Measurements from ENCODE around the gene OR6B3. TPM values are rescaled to one million over a fixed set of nuclear protein-coding genes. Genes with fewer than 3 reads are reported as not detected.
"Not testable (repeated sequence)": the region's sequence is repeated elsewhere in the genome, so short reads cannot be mapped to it uniquely, and the experiment has no call there.

OR6B3 gene
- total RNA-seq, 1 experiment from 2014 or later, result not detected

DNA sequence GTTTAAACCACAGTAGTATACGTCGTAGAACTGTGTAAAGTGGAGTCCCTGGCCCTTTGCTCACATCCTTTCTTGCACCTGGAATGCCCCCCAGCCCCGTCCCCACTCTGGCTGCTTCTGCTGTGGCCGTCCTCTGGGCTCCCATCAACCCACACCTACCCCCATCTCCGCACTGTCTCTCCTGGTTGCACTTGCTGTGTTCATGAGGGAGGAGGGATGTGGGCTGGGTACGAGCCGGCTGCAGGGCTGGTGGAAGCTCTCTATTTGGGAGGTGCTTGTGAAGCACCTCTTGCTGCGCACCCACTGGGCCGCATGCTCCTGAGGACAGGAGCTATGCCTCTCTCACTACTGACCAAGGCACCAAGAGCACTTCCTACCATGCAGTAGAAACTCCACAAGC lies 5.1 kb downstream of the OR6B3 start:
- H3K27ac Mint-ChIP-seq (ENCODE audit: low read depth, unreplicated experiment), result no peak overlapping the region
- TF ChIP-seq, protein P1, sequence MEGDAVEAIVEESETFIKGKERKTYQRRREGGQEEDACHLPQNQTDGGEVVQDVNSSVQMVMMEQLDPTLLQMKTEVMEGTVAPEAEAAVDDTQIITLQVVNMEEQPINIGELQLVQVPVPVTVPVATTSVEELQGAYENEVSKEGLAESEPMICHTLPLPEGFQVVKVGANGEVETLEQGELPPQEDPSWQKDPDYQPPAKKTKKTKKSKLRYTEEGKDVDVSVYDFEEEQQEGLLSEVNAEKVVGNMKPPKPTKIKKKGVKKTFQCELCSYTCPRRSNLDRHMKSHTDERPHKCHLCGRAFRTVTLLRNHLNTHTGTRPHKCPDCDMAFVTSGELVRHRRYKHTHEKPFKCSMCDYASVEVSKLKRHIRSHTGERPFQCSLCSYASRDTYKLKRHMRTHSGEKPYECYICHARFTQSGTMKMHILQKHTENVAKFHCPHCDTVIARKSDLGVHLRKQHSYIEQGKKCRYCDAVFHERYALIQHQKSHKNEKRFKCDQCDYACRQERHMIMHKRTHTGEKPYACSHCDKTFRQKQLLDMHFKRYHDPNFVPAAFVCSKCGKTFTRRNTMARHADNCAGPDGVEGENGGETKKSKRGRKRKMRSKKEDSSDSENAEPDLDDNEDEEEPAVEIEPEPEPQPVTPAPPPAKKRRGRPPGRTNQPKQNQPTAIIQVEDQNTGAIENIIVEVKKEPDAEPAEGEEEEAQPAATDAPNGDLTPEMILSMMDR (IDR thresholded peaks at IDR 0.05; ENCODE audit: unreplicated experiment), result no peak
- BruUV-seq (replicated peaks), result no TSS peak

DNA sequence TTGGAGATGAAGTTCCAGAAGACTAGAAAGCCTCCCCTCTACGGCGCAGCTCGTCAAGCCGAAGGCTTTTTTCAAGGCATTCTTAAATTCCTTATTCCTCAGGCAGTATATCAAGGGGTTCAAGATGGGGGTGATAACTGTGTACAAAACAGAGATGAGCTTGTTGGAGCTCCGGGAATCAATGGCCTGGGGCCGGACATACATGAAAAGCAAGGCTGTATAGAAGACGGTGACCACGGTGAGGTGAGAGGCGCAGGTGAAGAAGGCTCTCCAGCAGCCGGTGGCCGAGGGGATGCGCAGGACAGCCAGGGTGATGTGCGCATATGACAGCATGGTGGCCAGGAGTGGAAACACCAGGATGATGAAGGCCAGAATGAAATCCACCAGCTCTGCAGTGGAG lies 8.2 kb downstream of the OR6B3 start:
- Mint-ChIP-seq H3K9me3 (ENCODE audit: unreplicated experiment) (no peaks in the 10 kb centered on the region), H3K36me3 (ENCODE audit: insufficient read depth, unreplicated experiment) (no peaks in the 10 kb centered on the region), H3K27ac (ENCODE audit: low read depth, unreplicated experiment) (no peak overlapping the region), H3K27me3 (ENCODE audit: insufficient read depth, unreplicated experiment) (peaks cover 70% of the 10 kb centered on the region), H3K4me3 (ENCODE audit: unreplicated experiment) (no peak overlapping the region), H3K4me1 (ENCODE audit: insufficient read depth, unreplicated experiment) (peaks cover 4% of the 10 kb centered on the region)
- no TSS peak for BruUV-seq (replicated peaks)
- CTCF ChIA-PET, result interaction anchor here (1.1 to 1.5 kb wide), 2 partner anchors 14 to 16 kb away, joined by 4 to 9 read pairs; no protein-coding TSS in a partner anchor
- no peak for DNase-seq (ENCODE audit: unreplicated experiment)
- TF ChIP-seq, protein P1 (IDR thresholded peaks at IDR 0.05; ENCODE audit: unreplicated experiment), result no peak
- intact Hi-C loops (cut with micrococcal nuclease), result no loop called here
- POLR2A ChIA-PET, result no interaction called here

More for the DNA sequence above, 5.1 kb downstream of the OR6B3 start:
- ChIA-PET POLR2A (no interaction called here), CTCF (interaction anchor here (0.6 to 1.5 kb wide), 2 partner anchors 13 to 21 kb away, joined by 3 to 5 read pairs; no protein-coding TSS in a partner anchor)
- Mint-ChIP-seq H3K4me3 (ENCODE audit: unreplicated experiment) (no peak overlapping the region), H3K27me3 (ENCODE audit: insufficient read depth, unreplicated experiment) (peaks cover 89% of the 10 kb centered on the region), H3K36me3 (ENCODE audit: insufficient read depth, unreplicated experiment) (no peaks in the 10 kb centered on the region), H3K4me1 (ENCODE audit: insufficient read depth, unreplicated experiment) (peaks cover 4% of the 10 kb centered on the region), H3K9me3 (ENCODE audit: unreplicated experiment) (no peaks in the 10 kb centered on the region)
- intact Hi-C loops (cut with micrococcal nuclease), result no loop called here
- no peak for DNase-seq (ENCODE audit: unreplicated experiment)

DNA sequence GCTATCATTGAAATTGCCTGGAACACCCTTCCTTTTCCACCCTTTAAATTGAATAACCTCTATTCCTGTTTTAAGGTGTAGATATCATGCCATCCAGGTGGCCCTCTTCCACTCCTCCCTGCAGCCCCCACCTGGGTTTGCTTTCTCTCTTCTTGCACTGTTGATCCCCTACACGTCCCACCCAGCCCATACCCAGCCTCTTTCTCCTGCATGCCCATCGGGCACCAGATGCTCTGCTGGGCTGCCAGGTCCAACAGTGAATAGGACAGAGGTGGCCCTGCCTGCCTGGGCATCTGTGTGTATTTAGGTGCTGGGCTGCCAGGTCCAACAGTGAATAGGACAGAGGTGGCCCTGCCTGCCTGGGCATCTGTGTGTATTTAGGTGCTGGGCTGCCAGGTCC lies 9.2 kb downstream of the OR6B3 start:
- peaks cover 66% of the 10 kb centered on the region for H3K27me3 Mint-ChIP-seq (ENCODE audit: insufficient read depth, unreplicated experiment)
- ChIA-PET CTCF (interaction anchor here (0.7 to 1.5 kb wide), 4 partner anchors 17 to 183 kb away, joined by 3 to 9 read pairs (median 6); no protein-coding TSS in a partner anchor), POLR2A (interaction anchor here (0.5 to 1.0 kb wide), 2 partner anchors 8 to 950 kb away, joined by 3 to 6 read pairs; no protein-coding TSS in a partner anchor)
- H3K36me3 Mint-ChIP-seq (ENCODE audit: insufficient read depth, unreplicated experiment); H3K27ac Mint-ChIP-seq (ENCODE audit: low read depth, unreplicated experiment); DNase-seq (ENCODE audit: unreplicated experiment); intact Hi-C loops (cut with micrococcal nuclease); BruUV-seq (replicated peaks); H3K9me3 Mint-ChIP-seq (ENCODE audit: unreplicated experiment); H3K4me3 Mint-ChIP-seq (ENCODE audit: unreplicated experiment); H3K4me1 Mint-ChIP-seq (ENCODE audit: insufficient read depth, unreplicated experiment): not testable (repeated sequence)

DNA sequence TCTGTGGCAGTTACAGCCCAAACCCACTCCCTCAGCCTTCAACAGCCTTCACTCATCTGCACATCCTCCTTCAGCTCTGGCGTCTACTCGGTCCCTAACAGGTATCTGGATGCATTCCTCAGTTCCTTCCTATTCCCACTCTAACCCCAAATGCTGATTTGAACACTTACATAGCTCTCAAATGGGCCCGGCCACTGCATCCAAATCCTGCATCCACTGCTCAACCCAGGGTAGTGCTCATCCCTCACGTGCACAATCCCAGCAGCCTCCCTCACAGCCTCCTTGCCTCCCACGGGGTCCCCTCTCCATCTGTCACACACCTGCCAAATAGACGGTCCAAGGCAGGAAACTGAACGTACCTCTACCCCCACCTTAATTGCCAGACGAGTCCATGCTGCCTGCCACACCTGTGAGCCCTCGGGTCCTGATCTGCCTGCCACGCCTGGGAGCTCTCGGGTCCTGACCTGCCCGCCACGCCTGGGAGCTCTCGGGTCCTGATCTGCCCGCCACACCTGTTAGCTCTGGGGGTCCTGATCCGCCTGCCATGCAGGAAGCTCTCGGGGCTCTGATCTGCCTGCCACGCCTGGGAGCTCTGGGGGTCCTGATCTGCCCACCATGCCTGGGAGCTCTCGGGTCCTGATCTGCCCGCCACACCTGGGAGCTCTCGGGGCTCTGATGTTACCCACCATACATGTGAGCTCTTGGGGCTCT lies 9.9 kb downstream of the OR6B3 start:
- DNase-seq (ENCODE audit: unreplicated experiment), result no peak
- Mint-ChIP-seq H3K36me3 (ENCODE audit: insufficient read depth, unreplicated experiment) (no peaks in the 10 kb centered on the region), H3K27ac (ENCODE audit: low read depth, unreplicated experiment) (no peak overlapping the region), H3K9me3 (ENCODE audit: unreplicated experiment) (no peaks in the 10 kb centered on the region), H3K27me3 (ENCODE audit: insufficient read depth, unreplicated experiment) (peaks cover 60% of the 10 kb centered on the region), H3K4me1 (ENCODE audit: insufficient read depth, unreplicated experiment) (peaks cover 4% of the 10 kb centered on the region), H3K4me3 (ENCODE audit: unreplicated experiment) (no peak overlapping the region)
- ChIA-PET CTCF (interaction anchor here (0.6 to 1.5 kb wide), 5 partner anchors 22 to 184 kb away, joined by 3 to 8 read pairs (median 3); no protein-coding TSS in a partner anchor), POLR2A (interaction anchor here (1.0 kb wide), 1 partner anchor 9 kb away, joined by 6 read pairs; no protein-coding TSS in a partner anchor)
- BruUV-seq (replicated peaks), result no TSS peak
- intact Hi-C loops (cut with micrococcal nuclease), result no loop called here
- TF ChIP-seq, protein P1 (IDR thresholded peaks at IDR 0.05; ENCODE audit: unreplicated experiment), result no peak

Measured in MCF 10A (cell line).